Fibroblast of the aortic adventitia (primary cell): ENCODE data around the gene RELL1. TPM values are rescaled to one million over a fixed set of nuclear protein-coding genes. Genes with fewer than 3 reads are reported as not detected.

Experiments used
- DNase-seq: peaks from one replicate; pipeline ENCODE4 v3.0.0-alpha.2; 2010; ENCODE audit warnings: low read depth
- H3K4me3 ChIP-seq: 2 replicates; pipeline ENCODE4 v1.5.1; 2011; ENCODE audit warnings: low read depth, mild to moderate bottlenecking, control low read depth, low read length, moderate library complexity
- CTCF ChIP-seq: IDR thresholded peaks from 2 replicates; pipeline ENCODE4 v1.5.1; 2011; ENCODE audit warnings: mild to moderate bottlenecking, low read length, control low read depth, inconsistent platforms; ENCODE audit not compliant: insufficient read depth
- total RNA-seq: library from RNA; depleted of rRNA; stranded (reverse); fragments of >200 nt; gene quantifications from 2 replicates; pipeline ENCODE4 v1.2.3, GENCODE V29; 2012; ENCODE audit warnings: low replicate concordance

Gene RELL1
- total RNA-seq, 1 donor = 65.7 TPM

GRCh38 chr4:37651781-37652377 lies 34.3 kb downstream of the RELL1 start:
- no peak for DNase-seq
- no peak for TF ChIP-seq CTCF
- no peak overlapping the region for H3K4me3 ChIP-seq

GRCh38 chr4:37650481-37650880 lies 35.7 kb downstream of the RELL1 start:
- DNase-seq = no peak
- TF ChIP-seq CTCF = no peak
- no peak overlapping the region for H3K4me3 ChIP-seq

GRCh38 chr4:37649268-37649667 lies 36.9 kb downstream of the RELL1 start:
- no peak for TF ChIP-seq CTCF
- H3K4me3 ChIP-seq = no peak overlapping the region
- no peak for DNase-seq

GRCh38 chr4:37648084-37648817 lies 37.9 kb downstream of the RELL1 start:
- TF ChIP-seq CTCF = no peak
- H3K4me3 ChIP-seq = no peak overlapping the region
- DNase-seq = peak; percentile 88

GRCh38 chr4:37646247-37646646 lies 39.9 kb downstream of the RELL1 start:
- no peak for TF ChIP-seq CTCF
- H3K4me3 ChIP-seq = no peak overlapping the region
- DNase-seq = no peak

- no peak for TF ChIP-seq CTCF
- DNase-seq = no peak
- H3K4me3 ChIP-seq = no peak overlapping the region
These were observed 40.4 kb downstream of the RELL1 start for GRCh38 chr4:37645736-37646135.
